NCI-H2081 (cell line): Measurements from ENCODE around the gene PSENEN.
A peak's percentile ranks its signal among the peaks of the same experiment; 100 is the strongest.

Experiments used
- DNase-seq, 2 experiments: peaks; one replicate each; lab custom pipeline; 2025; lab: John Stamatoyannopoulos, UW

The PSENEN gene

DNA sequence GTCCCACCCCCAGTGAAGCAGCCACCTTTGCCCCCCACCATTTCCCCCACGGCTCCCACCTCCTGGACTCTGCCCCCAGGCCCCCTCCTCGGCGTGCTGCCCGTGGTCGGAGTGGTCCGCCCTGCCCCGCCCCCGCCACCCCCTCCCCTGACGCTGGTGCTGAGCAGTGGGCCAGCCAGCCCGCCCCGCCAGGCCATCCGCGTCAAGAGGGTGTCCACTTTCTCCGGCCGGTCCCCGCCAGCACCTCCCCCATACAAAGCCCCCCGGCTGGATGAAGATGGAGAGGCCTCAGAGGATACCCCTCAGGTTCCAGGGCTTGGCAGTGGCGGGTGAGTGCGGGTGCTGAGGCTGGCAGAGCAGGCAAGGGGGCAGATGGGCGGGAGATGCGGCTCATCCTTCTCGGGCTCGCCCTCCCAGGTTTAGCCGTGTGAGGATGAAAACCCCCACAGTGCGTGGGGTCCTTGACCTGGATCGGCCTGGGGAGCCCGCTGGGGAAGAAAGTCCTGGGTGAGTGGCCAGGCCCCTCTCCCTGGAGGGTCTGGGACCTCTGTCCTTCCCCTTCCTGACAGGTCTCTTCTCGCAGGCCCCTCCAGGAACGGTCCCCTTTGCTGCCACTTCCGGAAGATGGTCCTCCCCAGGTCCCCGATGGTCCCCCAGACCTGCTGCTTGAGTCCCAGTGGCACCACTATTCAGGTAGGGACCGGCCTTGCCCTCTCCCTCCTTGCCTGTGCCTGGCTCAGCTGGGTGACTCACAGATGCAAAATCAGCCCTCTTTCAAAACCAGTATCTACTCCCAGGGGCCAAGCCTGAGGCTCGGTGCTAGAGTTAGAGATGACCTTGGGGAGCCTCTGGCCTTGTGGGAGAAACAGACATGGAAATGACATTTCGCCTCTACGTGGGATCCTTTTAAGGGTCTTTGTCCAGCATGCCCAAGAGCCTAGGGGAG, 12.0 kb upstream of the PSENEN start:
- no peak for DNase-seq

DNA sequence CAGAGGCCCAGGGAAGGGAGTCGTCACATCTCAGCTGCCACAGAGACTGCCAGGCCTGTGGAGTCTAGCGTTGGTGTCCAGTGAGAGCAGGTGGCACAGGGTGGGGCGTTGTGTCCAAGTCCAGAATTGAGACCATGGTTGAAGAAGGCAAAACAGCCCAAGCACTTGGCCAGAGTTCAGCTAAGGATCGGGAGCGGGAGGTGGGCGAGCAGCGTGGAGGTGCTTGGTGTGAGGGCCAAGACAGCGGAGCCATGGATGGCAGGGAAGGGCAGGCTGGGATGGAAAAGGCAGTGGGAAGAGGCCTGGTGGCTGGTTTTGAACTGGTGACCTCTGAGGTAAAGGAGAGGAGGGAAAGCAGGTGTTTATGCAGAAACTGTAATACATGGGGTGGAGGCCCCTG, 11.2 kb upstream of the PSENEN start:
- no peak for DNase-seq

DNA sequence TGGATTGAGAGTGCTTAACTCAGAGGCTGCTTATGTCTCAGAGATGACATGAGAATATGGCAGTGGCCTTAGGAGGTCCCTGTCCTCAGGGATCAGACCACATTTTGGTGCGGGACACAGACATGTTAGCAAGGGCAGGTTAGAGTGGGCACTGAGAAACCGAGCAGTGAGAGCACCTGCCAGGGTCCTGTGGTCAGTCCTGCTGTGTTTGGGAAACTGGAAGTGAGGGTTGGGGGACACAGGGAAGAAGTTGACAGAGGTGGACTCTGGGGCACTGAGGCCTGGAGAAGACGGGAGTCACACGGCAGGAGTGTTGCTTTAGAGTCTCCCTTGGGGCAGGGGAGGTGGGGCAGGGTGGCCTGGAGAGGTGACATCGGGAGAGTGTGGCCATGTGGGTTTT, 10.6 kb upstream of the PSENEN start:
- DNase-seq, result no peak

DNA sequence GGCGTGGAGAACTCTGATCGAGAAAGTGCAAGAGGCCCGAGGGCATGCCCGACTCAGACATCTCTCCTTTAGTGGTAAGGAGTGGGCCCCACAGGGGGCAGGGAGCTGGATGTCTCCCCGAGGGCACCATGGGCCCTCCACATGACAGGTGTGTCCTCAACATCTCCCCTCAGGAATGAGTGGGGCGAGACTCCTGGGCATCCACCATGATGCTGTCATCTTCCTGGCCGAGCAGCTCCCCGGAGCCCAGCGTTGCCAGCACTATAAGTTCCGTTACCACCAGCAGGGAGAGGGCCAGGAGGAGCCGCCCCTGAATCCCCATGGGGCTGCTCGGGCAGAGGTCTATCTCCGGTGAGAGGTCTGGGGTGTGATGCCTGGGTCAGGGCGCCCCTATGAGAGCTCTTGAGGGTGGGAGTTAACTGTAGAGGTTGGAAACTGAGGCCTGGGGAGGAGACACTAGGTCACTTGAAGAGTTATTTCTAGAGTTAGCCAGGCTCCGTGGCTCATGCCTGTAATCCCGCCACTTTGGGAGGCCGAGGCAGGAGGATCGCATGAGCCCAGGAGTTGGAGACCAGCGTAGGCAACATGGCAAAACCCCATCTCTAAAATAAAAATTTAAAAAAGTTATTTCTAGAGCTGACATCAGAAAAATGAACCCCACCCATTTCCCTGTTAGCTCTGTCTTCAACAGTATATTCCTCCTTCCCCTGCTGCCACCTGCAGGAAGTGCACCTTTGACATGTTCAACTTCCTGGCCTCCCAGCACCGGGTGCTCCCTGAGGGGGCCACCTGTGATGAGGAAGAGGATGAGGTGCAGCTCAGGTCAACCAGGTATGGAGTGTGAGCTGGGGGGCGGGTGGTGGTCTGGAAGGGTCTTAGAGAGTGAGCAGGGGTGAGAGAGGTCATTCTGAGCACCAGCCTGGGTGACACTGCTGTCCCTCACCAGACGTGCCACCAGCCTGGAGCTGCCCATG, 8.3 kb upstream of the PSENEN start:
- DNase-seq, result no peak

DNA sequence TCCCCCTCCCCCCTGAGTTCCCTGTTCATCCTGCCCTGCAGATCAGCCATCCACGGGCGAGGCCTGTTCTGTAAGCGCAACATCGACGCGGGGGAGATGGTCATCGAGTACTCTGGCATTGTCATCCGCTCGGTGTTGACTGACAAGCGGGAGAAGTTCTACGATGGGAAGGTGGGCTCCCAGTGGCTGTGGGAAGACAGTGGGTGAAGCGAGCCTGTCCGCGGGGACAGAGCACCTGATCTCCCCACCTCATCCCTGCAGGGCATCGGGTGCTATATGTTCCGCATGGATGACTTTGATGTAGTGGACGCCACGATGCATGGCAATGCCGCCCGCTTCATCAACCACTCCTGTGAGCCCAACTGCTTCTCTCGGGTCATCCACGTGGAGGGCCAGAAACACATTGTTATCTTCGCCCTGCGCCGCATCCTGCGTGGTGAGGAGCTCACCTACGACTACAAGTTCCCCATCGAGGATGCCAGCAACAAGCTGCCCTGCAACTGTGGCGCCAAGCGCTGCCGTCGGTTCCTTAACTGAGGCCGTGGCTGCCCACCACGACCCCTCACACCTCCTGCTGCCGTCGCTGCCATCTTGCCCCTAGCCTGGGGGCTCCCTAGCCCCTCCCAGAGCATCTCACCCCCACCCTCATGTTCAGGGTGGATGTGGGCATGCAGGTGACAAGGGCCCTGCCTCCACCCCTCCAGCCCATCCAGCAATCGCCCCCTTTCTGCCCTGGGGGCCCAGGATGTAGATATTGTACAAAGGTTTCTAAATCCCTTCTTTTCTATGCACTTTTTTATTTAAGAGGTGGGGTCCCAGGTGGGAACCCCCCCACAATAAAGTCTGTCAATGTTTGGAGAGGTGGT, 7.2 kb upstream of the PSENEN start:
- no peak for DNase-seq

DNA sequence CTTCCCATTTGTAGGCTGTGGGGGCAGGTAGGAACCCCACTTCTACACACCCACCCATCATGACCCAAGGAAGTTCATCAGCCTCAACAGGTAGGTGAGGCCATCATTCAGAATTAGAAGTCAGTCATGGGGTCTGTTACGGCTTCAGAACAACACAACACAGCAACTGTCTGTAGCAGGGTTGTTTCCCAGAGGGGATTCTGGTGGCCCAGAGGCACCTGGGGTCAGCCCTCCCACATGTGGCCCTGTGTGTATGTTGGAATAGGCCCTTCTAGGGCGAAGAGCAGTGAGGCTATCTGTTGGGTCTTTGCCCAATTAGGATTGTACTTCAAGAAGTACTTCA, 6.6 kb upstream of the PSENEN start:
- no peak for DNase-seq

DNA sequence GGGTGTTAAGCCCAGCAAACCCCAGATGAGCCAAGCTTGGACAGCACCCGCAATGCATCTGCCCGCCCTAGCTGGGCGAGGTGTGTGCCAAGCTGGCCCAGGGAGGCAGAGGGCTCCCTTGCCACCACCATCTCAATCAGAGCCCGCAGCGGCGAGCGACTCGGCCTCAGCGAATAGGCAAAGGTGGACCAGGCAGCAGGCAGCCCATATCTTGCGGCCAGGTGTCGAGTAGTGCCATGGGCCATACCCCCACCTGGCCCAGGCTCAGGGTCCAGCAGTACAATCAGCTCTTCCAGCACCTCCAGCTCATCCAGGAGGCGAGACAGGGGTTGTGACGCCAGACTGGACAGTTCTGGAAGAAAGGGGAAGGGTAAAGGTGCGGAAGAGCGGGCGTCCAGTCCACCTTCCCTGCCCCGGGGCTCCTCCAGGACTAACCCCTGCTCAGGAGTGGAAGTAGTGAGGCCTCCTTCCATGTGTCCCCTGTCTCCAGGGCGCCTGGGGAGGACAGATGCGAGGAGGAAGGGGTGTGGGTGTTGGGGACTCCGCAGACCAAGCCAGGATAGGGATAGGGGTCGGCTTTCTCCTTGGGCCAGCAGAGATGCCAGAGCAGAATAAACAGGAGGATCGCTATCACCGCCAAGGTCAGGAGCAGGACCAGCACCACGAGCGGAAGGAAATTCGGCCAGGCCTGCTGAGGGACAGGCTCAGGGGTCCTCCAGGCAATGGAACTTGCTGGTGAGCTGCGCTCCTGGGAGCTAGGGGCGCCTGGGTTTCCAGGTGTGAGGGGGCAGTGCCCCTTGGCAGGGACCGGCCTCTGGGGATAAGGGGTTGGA, 6.0 kb upstream of the PSENEN start:
- no peak for DNase-seq

DNA sequence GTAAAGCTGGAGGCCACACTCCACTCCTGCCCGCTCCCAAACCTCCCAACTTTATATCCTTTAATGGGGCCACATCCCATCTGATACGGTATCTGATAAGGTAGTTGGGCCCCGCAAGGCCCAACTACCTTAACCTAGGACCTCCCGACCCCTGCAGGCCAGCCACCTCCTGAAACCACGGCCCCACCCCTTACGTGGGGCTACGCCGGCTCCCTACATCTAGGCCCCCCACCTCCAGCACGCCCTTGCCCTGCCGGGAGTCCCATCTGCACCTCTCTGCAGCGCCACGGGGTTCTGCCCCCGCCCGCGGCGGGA, 5.4 kb upstream of the PSENEN start:
- DNase-seq, result no peak

DNA sequence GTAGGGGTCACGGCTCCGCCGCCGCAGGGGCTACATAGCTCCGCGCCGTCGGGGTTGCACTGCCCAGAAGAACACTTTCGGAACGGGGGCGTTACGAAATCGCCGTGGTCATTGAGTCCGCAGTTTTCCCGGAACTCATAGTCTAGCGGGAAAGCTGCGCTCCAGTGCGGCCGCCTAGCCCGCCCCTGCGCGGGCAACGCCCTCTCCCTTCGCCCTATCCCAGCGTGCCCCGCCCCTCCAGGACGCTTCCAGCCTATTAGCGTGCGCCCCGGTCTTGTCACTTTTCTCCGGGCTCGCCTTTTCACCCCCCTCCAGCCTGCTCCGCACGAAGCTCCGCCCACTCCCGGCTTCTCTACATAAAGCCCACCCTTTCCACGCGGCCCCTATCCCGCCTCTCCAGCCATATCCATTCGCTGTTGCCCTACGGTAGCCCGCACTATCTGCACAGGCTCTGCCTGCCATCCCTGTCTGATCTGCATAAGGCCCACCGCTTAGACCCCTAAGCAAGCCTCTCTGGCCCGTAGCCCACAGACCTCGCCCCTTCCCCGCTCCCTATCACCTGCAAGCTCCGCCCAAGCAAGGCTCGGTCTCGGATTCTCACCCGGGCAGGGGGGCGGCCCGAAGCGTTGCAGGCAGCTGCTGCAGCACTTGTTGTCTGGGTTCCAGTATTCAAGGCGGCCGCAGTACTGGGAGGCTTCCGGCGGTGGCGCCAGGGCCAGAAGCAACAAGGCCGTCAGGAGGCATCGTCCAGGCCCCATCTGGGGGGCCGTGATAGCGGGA, 4.8 kb upstream of the PSENEN start:
- DNase-seq, result peak; percentile 96 to 97

DNA sequence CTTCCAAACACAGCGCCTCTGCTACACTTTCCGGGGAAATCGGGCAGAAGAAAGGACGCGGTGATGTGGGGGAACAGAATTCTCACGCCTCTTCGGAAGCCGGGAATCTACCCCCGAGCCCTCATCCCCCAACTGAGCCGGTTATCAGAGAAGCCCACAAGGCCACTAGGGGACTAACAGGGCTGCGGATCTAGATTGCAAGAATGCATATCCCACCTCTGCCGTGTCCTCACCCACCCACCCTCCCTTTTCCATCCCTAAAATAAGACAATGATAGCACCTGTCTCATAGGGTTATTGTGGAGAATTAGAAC, 4.3 kb upstream of the PSENEN start:
- no peak for DNase-seq

DNA sequence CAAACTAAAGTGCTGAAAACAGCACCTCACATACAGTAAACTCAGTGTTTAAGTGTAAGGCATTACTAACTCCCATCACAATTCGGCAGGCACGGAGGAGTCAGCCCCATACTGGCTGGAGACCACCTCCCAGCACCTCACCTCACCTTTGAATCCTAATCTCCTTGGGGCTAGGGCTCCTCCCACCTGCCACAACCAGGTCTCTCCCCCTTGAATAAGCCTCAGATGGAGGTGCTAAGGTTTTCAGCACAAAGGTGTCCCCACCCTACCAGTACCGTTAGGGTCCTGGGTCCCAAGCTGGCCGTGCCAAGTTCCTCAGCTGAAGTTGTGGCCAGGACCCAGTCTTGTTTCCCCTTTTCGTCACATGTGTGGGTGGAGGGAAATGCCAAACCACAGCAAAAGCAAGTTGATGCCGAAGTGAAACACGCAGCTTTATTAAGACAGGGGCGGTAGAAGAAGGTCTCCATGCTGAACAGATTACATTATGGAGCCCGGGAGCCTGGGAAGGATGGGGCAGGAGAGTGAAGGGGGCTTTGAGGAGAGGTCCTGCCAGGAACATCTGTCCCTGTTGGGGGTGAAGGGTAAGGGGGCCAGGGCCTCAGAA, 3.2 kb upstream of the PSENEN start, which contains the start of gene IGFLR1:
TSS of gene IGFLR1 (minus strand) at position 332 of the 604 bp plus-strand sequence. CDS start 1,272 bp downstream, outside the sequence.
- no peak for DNase-seq

DNA sequence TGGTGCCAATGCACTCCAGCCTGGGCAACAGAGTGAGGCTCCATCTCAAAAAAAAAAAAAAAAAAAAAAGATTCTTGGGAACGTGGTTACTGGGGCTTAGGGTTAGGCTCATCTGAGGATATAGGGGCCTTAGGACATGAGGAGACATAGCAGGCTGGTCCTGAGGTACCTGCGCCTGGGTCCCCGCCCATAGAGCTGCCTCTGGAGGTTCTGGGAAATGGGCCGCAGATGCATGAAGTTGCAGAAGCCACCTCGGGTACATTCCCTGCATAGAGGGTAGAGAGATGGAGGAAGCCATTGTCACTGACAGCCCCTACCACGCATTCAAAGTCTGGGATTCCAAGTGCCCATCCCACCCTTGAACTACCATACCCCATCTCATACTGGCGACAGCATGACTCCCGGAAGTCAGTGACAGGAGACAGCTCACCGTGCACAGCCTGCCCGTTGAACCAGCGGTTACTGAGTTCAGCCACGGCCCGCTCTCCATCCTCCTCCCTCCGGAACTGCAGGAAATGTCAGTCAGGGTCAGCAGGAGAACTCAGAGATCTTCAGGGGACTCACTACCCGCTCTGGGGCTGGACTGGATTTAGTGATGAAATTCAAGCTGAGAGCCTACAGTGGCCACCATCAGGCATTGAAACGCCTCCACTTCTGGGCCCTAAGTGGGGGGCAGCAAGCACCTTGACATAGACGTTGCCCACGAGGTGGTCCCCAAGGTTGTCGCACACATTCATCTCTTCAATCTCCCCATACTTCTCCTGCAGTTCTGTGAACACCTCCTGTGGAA, 1.6 kb upstream of the PSENEN start:
- no peak for DNase-seq

DNA sequence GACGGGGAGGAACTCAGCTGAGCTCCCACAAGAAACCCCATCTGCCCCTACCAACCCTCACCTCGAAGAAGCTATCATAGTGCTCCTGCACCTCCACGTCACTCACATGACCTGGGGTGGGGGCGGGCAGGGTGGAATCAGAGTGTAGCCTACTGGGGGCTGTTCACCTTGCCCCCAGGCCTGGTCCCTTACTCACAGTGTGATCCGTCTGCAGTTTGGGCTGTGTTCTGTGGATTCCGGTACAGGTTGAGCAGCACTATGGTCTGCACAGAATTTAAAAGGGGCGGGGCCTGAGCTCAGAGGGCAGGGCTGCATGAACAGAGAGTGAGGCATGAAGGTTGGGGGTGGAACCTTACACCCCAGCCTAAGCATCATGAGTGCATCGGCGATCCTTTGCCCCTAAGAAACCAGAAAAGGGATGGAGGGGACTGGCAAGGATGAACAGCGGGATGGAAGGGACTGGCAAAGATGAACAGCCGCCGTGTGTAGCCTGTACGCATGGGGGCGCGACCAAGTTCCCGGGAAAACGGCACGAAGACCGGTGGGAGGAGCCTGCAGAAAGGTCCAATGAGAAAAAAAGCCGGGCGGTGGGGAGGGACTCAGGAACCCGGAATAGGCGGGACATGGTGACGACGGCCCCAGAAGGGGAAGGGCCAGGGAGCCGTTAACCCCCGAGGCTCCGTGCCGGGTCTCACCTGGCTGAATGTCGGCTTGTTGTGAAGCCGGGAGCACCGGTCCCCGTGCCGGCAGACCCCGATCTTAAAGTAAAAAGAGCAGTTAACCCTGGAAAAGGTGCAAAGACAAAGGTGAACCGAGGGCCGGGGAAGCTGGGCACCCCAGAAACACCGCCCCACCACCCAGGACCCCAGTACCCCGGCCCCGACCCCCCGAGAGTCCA, 772 bp upstream of the PSENEN start:
- DNase-seq, result peak; percentile 93 to 96

DNA sequence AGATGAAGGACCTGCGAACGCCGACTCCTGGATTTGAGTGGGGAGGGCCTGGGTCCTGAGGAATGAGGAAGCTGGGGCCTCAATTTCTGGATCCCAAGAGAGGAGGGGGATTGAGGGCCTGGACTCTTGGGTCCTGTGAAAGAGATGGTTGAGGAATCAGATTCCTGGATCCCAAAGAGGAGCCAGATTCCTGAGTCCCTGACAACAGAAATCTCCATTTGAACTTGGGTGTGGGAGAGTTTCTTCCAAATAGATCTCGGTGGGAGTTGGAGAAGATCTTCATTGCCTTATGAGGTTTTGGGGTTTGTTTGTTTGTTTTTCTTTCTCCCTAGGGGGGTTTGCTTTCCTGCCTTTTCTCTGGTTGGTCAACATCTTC, 624 bp downstream of the PSENEN start:
- DNase-seq, result no peak

DNA sequence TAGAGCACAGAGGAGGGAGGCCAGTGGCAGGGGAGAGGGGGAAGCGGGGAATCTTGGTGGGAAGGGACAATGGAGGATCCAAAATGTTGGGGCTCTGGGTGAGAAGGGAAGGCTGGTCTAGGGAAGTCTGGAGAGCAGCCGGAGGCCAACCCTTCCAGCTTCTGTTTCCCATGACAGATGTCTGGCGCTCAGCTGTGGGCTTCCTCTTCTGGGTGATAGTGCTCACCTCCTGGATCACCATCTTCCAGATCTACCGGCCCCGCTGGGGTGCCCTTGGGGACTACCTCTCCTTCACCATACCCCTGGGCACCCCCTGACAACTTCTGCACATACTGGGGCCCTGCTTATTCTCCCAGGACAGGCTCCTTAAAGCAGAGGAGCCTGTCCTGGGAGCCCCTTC, 1.1 kb downstream of the PSENEN start:
- DNase-seq, result no peak

DNA sequence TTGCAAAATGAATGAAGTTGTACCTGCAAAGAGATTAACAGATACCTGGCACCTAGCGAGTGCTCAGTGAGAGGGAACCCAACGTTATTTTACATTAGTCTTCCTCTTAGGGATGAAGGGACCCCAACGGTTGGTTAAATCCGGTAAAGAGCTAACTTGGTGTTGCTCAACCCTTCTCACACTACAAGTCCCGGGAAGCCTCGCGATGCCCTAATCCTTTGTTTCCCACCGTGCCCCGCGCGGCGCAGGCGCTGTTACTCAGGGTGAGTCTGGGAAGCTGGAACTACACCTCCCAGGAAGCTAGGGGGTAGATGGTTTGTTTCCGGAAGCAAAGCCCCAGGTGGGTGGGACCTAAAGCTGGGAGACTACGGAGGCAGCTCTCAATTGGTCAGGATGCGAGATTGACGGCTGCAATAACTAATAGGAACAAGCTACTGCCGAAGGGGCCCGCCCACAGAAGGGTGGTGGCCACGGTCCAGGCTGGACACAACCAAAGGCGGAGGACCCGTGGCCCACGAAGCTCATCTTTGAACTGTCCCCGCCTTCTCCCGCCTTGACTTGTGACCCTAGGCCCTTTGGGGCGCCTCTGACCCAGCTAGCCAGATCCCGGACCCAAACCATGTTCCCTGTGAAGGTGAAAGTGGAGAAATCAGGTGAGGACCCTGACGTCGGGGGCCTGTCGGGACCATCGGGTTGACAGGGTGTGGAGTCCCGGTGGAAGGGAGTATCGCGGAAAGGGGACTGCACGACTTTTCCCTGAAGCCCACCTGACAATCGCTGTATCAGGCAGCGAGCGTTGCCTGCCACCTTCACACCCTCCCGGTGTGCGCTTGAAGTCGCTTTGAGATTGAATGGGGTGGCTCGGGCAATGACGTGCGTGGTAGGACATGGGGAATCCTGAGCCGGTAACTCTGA, 2.9 kb downstream of the PSENEN start, which contains the start of gene LIN37:
TSS of gene LIN37 (plus strand) at position 471 of the 915 bp plus-strand sequence. CDS start at position 620, 149 bp downstream.
- peak; percentile 98 to 99 for DNase-seq

DNA sequence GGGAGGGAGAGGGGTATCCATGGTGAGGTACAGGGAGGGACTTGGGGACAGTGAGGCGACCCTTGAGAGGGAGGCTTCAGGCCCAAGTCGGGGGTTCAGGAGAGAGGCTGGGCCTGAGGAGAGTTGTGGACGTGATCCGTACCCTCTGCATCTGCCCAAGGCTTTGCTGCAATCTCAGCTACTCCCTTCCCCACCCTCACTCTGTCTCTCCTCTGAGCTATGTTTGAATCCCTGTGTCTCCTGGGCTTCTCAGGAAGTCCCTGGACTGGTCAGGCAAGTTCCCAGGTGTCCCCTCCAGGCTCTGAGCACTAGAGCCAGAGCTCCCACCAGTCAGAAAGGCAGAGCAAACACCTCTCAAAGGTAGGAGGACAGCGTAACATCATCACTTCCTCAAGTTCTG, 4.7 kb downstream of the PSENEN start:
- no peak for DNase-seq
